CD4-positive, alpha-beta T cell treated with Interleukin-4 for 4 hours (primary cell): Measurements from ENCODE around the gene TWIST2.

Experiments used
- DNase-seq: peaks from one replicate; pipeline ENCODE4 v3.0.0-alpha.2; 2020

The TWIST2 gene

DNA sequence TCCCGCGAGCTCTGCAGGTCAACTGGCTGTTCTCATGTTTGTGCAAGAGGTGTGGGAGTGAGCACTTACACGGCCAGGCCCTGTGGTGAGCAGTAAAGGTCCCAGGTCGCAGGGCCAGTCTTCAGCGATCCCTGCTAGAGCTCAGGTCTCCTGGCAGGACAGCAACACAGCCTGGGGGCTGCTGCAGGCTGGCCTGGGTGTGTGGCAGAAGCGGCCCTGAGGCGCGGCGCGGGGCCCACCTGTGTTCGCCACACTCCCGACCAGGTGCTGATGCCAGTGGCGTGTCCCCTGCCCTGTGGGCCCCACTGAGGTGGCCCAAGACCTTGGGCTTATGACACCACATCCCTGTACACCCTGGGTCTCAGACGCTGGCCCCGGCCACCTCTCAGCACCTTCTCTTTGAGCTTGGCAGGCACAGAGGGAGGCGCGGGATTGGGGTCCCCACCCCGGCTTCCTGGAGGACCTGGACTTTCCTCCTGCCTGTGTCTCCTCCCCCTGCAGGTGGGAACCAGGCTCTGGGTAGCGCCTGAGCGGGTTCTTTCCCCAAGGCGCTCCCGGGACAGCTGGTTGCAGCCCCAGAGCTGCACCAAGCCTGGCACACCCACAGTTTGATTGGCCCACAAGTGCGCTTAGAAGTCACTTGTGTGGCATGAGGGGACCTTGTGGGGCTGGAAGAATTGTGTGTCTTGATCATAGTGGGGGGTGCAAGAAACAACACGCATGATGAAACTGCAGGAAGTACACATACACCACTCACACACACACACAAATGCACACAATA, 59.2 kb downstream of the TWIST2 start:
- no peak for DNase-seq

GRCh38 chr2:238907717-238908173, 59.9 kb downstream of the TWIST2 start:
- no peak for DNase-seq

GRCh38 chr2:238908960-238909951, 61.4 kb downstream of the TWIST2 start:
- no peak for DNase-seq

- DNase-seq, result no peak
These were observed 63.0 kb downstream of the TWIST2 start for GRCh38 chr2:238910751-238911351.

DNA sequence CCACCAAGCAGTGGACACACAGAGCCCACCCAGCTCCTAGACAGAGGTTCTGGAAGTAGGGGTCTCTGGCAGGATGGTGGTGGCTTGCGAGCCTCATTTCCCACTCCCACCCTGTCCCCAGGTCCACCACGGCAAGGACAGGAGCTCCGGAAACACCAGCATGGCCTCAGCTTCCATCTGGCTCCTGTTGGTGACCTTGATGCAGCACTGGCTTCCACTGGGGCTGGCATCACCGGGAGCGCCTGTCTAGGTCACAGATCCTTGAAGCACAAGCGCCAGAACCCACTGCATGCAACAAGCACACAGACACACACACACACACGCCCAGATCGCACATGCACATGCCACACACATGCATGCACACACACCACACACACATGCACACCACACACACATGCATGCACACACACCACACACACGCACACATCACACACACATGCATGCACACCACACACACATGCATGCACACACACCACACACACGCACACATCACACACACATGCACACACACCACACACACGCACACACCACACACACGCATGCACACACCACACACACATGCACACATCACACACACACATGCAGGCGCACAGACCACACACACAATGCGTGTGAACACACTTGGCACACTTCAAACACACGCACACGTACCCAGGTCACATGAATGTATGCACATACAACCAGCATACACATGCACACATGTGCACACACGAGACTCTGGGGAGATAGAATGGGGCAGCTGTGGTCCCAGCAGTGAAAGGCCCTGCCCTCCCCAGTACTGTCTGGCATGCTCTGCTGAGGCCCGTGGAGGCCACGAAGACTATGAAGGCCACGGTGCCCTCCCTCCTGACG, 63.7 kb downstream of the TWIST2 start:
- DNase-seq, result no peak

DNA sequence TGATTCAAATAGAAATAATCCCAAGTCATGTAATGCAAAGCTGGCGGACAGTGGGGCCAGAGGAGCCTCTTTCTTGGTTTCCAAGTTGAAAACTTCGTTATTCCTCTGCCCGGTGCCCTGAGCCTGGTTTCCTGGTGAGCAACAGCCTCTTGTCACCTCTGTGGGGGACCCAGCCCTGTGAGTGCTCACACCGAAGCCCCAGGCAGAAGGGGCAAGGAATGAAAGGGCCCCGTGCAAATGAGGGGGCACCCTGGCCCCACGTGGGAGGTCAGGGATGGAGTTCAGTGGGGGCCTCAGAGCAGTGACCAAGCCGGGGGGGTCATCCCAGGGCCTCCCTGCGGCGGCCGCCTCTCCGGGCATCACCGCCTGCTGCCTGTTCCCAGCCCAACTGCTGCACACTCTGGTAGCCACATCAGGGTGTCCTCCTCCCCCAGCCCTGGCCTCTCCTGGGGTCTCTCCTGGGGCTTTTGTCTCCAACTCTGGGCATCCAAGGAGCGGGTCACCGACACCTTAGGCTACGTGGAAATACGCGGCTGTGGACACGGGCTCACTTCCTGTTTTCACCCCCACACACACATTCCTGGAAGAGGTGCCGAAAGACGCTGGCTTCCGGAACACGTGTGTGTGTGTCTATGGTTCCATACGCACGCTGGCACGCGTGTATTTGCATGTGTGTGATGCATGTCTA, 64.5 kb downstream of the TWIST2 start:
- no peak for DNase-seq

GRCh38 chr2:238912916-238913875, 65.3 kb downstream of the TWIST2 start:
- no peak for DNase-seq

GRCh38 chr2:238913931-238914647, 66.2 kb downstream of the TWIST2 start:
- no peak for DNase-seq

DNA sequence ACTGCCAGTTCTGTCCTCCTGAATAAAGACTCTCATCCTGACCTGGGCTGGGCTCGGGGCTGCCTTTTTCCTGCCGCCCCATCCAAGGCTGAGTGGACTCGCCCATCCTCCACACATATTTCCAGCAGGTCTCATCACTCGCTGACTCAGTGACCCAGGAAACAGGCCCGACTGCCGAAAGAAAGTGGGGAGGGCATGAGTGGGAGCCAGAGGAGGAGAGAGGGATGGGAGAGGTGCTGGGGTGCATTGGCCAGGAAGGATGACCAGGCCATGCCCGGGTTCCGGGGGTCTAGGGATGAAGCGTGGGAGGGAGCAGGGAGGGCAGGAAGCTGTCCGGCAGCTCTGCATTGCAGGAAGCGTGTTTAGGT, 66.7 kb downstream of the TWIST2 start:
- no peak for DNase-seq

GRCh38 chr2:238915196-238915595, 67.3 kb downstream of the TWIST2 start:
- no peak for DNase-seq

DNA sequence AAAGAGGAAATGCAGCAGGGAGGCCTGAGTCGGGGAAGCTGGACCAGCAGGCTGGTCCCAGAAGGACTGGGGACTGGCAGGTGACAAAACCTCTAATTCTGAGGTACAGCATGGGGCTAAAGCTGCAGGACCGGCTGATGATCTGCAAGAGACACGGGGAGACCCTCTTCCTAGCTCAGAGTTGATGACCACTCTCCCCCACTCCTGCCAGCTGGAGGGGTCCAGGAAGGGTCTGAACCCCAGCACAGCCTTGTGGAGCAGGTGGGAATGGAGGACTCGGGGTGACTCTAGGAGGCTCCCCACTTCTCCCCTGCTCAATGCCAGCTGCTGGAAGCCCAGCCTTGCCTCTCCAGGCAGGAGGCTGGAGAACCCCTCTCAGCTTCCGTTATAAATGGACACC, 67.7 kb downstream of the TWIST2 start:
- no peak for DNase-seq

- DNase-seq, result no peak
These were observed 68.4 kb downstream of the TWIST2 start for GRCh38 chr2:238916176-238916874.

DNA sequence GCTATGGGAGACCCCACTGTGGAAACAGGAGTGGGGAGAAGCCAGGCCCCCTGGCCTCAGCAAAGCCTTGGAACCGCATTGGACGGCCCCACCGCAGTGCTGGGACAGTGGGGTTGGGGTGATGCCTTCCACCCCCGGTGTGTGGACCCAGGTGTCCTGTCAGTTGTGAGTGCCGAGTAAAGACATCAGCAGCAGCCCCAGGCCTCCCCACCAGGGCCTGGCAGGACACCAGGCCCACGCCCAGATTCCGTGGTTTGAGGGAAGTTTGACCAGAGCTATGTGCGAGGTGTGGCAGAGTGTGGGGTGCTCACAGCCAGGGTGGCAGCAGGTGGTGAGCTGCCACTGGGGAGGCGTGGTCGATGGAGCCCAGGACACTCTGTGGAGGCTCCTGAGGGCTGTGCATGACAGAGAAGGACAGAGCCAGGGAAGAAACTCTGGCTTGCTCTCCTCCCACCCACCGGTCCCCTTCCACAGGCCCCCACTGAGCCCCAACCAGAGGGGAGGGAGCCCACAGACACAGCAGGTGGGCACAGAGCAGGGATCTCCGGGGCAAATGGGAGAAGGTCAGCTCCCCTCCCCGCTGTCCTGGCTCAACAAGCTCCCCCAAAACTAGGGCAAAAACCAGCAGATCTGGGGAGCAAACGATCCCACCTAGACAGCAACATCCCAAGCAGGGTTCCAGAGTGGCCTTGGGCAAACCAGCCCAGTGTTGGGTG, 69.1 kb downstream of the TWIST2 start:
- no peak for DNase-seq

GRCh38 chr2:238919307-238919706, 71.4 kb downstream of the TWIST2 start:
- DNase-seq, result no peak

GRCh38 chr2:238920053-238920452, 72.2 kb downstream of the TWIST2 start:
- no peak for DNase-seq

- no peak for DNase-seq
These were observed 72.7 kb downstream of the TWIST2 start for GRCh38 chr2:238920601-238921001.

- no peak for DNase-seq
These were observed 73.4 kb downstream of the TWIST2 start for GRCh38 chr2:238921259-238921658.

- no peak for DNase-seq
These were observed 73.9 kb downstream of the TWIST2 start for GRCh38 chr2:238921681-238922319.
